ENCODE measurements around the gene ABLIM2. TPM values are rescaled to one million over a fixed set of nuclear protein-coding genes. Genes with fewer than 3 reads are reported as not detected.

ABLIM2 gene
- total and polyA plus RNA-seq, 2 experiments from 2014 or later = 4.9 to 5.8 TPM

DNA sequence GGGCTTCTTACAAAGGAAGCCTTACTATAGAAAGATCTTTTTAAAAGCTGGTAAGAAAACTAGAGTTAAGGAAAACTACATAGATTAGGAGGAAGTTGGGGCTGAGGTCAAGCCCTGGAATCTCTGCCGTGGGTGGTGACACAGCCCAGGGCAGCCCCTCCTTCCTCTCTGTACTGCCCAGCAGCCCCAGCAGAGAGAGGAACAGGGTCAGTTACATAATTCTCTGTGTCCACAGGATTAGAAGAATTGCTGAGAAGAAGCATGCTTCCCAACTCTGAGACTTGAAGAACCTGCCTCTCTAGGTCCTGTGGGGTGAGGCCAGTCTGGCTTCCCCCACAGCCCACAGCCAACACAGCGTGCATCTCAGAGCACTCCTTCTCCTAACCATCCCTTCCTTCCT lies 9.2 kb upstream of the ABLIM2 start:
- Histone ChIP-seq H3K27me3 (peaks cover 2% of the 10 kb centered on the region), H3K4me3 (no peak overlapping the region), H3K36me3 (no peaks in the 10 kb centered on the region), H3K4me1 (ENCODE audit: low read depth) (peaks cover 5% of the 10 kb centered on the region), H3K27ac (no peak overlapping the region), H3K9me3 (ENCODE audit: low read depth) (no peaks in the 10 kb centered on the region)
- TF ChIP-seq, protein P1, sequence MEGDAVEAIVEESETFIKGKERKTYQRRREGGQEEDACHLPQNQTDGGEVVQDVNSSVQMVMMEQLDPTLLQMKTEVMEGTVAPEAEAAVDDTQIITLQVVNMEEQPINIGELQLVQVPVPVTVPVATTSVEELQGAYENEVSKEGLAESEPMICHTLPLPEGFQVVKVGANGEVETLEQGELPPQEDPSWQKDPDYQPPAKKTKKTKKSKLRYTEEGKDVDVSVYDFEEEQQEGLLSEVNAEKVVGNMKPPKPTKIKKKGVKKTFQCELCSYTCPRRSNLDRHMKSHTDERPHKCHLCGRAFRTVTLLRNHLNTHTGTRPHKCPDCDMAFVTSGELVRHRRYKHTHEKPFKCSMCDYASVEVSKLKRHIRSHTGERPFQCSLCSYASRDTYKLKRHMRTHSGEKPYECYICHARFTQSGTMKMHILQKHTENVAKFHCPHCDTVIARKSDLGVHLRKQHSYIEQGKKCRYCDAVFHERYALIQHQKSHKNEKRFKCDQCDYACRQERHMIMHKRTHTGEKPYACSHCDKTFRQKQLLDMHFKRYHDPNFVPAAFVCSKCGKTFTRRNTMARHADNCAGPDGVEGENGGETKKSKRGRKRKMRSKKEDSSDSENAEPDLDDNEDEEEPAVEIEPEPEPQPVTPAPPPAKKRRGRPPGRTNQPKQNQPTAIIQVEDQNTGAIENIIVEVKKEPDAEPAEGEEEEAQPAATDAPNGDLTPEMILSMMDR (IDR thresholded peaks at IDR 0.05; ENCODE audit: low read depth, low read length) = no peak
- DNase-seq (ENCODE audit: low read depth in 1 of 2, low spot score in 1 of 2) = no peak

DNA sequence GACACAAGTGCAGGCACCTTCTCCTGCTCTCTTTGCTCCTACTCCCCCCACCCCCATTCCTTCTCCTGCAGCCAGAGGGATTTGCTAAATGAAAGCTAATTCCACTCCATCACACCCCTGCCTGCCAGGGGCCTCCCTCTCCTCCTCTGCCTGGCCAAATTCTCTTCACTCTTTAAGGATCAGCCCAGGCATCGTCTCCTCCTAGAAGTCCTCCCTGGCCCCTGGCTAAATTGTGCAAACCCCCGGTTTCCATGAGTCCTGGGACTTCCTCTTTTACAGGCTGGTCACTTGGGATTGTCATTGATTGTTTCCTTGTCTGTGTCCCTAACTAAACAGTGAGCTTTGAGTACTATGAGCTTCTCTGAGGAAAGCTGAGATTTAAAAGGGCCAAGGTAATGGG lies 8.7 kb upstream of the ABLIM2 start:
- Histone ChIP-seq H3K4me1 (ENCODE audit: low read depth) (peaks cover 5% of the 10 kb centered on the region), H3K9me3 (ENCODE audit: low read depth) (no peaks in the 10 kb centered on the region), H3K27me3 (peaks cover 2% of the 10 kb centered on the region), H3K27ac (no peak overlapping the region), H3K4me3 (no peak overlapping the region), H3K36me3 (no peaks in the 10 kb centered on the region)
- DNase-seq (ENCODE audit: low read depth in 1 of 2, low spot score in 1 of 2) = no peak
- TF ChIP-seq, protein P1 (IDR thresholded peaks at IDR 0.05; ENCODE audit: low read depth, low read length) = no peak

DNA sequence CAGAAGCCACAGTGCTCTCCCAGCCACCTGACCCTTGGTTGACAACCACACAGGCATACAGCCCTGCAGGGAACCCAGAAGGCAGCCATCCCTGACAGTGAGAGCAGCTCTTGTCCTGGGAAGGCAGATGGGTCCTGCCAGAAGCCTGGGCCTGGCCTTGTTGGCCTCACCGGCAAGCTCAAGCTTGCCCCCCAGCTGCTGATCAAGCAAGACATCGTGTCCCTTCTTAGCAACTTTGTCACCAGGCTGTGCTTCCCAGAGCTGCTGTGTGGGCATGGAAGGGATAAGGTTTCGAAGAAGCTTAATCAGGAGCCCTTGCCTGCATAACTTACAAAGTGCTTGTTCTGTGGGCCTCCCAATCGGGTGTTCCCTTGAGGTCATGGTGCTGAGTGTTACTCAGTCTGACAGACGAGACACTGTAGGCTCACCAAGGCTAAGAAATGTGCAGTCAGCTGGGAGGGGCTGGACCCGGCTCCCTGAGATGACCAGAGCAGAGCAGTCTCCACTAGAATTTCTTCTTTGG lies 6.8 kb upstream of the ABLIM2 start:
- no peak overlapping the region for H3K27ac ChIP-seq
- peak in 1 of 2 donors; percentile 74 for DNase-seq (ENCODE audit: low read depth in 1 of 2, low spot score in 1 of 2)
- peaks cover 5% of the 10 kb centered on the region for H3K27me3 ChIP-seq
- H3K4me1 ChIP-seq (ENCODE audit: low read depth) = peaks cover 5% of the 10 kb centered on the region
- no peaks in the 10 kb centered on the region for H3K36me3 ChIP-seq
- no peak overlapping the region for H3K4me3 ChIP-seq
- TF ChIP-seq, protein P1 (IDR thresholded peaks at IDR 0.05; ENCODE audit: low read depth, low read length) = no peak
- no peaks in the 10 kb centered on the region for H3K9me3 ChIP-seq (ENCODE audit: low read depth)

DNA sequence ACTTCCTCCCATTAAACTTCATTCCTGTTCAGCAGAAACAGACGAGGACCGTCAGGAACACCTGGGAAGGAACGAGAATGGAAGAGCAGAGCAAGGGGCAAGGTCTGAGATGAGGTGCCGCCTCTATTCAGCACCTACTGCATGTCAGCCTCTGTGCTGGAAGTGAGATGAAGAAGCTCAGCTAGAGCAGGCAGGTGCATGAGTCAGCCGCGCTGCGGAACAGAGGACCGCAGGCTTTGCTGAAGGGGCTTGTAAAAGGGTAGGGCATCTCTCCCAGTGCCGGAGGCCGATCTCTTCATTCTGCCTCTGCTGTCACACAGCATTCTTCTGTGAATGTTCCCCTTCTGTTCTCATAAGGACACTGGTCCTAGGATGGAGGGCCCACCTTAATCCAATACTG lies 6.1 kb upstream of the ABLIM2 start:
- H3K27ac ChIP-seq = no peak overlapping the region
- no peaks in the 10 kb centered on the region for H3K36me3 ChIP-seq
- TF ChIP-seq, protein P1 (IDR thresholded peaks at IDR 0.05; ENCODE audit: low read depth, low read length) = no peak
- DNase-seq (ENCODE audit: low read depth in 1 of 2, low spot score in 1 of 2) = no peak
- H3K4me3 ChIP-seq = no peak overlapping the region
- peaks cover 5% of the 10 kb centered on the region for H3K4me1 ChIP-seq (ENCODE audit: low read depth)
- H3K27me3 ChIP-seq = peaks cover 13% of the 10 kb centered on the region
- no peaks in the 10 kb centered on the region for H3K9me3 ChIP-seq (ENCODE audit: low read depth)

DNA sequence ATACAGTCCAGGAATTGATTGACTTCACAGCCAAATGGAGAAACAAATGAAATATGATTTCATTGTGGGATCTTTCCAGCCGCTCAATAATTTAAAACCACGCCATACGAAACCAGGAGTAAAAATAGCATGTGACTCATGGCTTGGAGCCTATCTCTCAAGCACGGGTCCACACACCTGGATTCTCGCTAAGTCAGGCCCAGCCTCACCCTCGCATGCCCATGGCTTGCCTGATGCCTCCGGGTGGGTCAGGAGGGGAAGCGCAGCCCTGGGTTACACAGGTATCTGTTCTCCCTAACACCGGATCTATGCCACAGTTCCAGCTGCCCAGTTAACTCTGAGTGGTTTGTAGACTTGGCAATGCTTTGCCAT lies 5.6 kb upstream of the ABLIM2 start:
- no peak for DNase-seq (ENCODE audit: low read depth in 1 of 2, low spot score in 1 of 2)
- Histone ChIP-seq H3K36me3 (no peaks in the 10 kb centered on the region), H3K27me3 (peaks cover 17% of the 10 kb centered on the region), H3K4me1 (ENCODE audit: low read depth) (peaks cover 5% of the 10 kb centered on the region), H3K27ac (no peak overlapping the region), H3K9me3 (ENCODE audit: low read depth) (no peaks in the 10 kb centered on the region), H3K4me3 (no peak overlapping the region)
- TF ChIP-seq, protein P1 (IDR thresholded peaks at IDR 0.05; ENCODE audit: low read depth, low read length) = no peak

All from cardiac muscle cell (in vitro differentiated cells and primary cell).